KMS-11 (cell line): ENCODE results near the gene KRTAP1-5.

Source experiments
- H2AFZ ChIP-seq: fragments of 200-600 bp; sonication (generic); 2 replicates; pipeline ENCODE4 v1.6.1; 2016; ENCODE audit warnings: antibody characterized with exemption, mixed run types, low read depth
- H3K27ac ChIP-seq: fragments of 200-600 bp; sonication (generic); 2 replicates; pipeline ENCODE4 v1.6.1; 2016; ENCODE audit warnings: mild to moderate bottlenecking, mixed run types
- H3K27me3 ChIP-seq: fragments of 200-600 bp; sonication (generic); 2 replicates; pipeline ENCODE4 v1.6.1; 2017; ENCODE audit warnings: mild to moderate bottlenecking, low read depth, mixed run types, moderate library complexity; ENCODE audit not compliant: insufficient read depth
- H3K36me3 ChIP-seq: fragments of 200-600 bp; sonication (generic); 2 replicates; pipeline ENCODE4 v1.6.1; 2017; ENCODE audit warnings: mild to moderate bottlenecking, mixed run types; ENCODE audit not compliant: insufficient read depth
- H3K4me1 ChIP-seq: fragments of 200-600 bp; sonication (generic); 2 replicates; pipeline ENCODE4 v1.6.1; 2016; ENCODE audit warnings: mild to moderate bottlenecking, low read depth, mixed run types; ENCODE audit not compliant: poor library complexity, severe bottlenecking
- H3K4me2 ChIP-seq: fragments of 200-600 bp; sonication (generic); 2 replicates; pipeline ENCODE4 v1.7.0; 2016; ENCODE audit warnings: mild to moderate bottlenecking, mixed run types
- H3K4me3 ChIP-seq: fragments of 200-600 bp; sonication (generic); IDR thresholded peaks from 2 replicates; pipeline ENCODE4 v1.6.1; 2017; ENCODE audit warnings: low read depth, low read length, mixed read lengths; ENCODE audit not compliant: insufficient read depth
- H3K79me2 ChIP-seq: fragments of 200-600 bp; sonication (generic); 2 replicates; pipeline ENCODE4 v1.6.1; 2016; ENCODE audit warnings: low read depth, mixed run types; ENCODE audit not compliant: insufficient read depth
- H3K9ac ChIP-seq: fragments of 200-600 bp; sonication (generic); 2 replicates; pipeline ENCODE4 v1.6.1; 2016; ENCODE audit warnings: mild to moderate bottlenecking, mixed run types
- H4K20me1 ChIP-seq: fragments of 200-600 bp; sonication (generic); 2 replicates; pipeline ENCODE4 v1.6.1; 2016; ENCODE audit warnings: mild to moderate bottlenecking, mixed run types; ENCODE audit not compliant: insufficient read depth
- TF ChIP-seq, protein P1 (sequence below): fragments of 200-600 bp; sonication (generic); conservative IDR thresholded peaks from 2 replicates; pipeline ENCODE4 v1.6.1; 2017; ENCODE audit warnings: low read depth, mild to moderate bottlenecking, antibody characterized with exemption, low read length, moderate library complexity, mixed read lengths

Gene KRTAP1-5

DNA sequence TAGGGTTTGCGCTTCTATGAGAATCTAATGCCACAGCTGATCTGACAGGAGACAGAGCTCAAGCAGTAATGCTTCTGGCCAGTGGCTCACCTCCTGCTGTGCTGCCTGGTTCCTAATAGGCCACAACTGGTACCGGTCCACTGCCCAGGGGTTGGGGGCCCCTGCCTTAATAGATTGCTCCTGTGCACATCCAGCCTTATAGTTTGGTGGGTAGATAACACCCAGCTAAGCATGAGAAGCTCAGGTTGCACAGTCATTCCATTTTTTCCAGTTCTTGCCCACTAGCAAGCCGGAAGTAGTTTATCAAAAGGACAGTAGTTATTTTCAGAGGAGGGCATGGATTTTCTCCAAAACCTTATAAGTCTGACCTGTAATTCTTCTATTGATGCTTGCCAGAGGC lies 7.6 kb downstream of the KRTAP1-5 start:
- Histone ChIP-seq H2AFZ (no peak overlapping the region), H3K4me1 (no peaks in the 10 kb centered on the region), H4K20me1 (no peaks in the 10 kb centered on the region), H3K36me3 (no peaks in the 10 kb centered on the region), H3K79me2 (no peaks in the 10 kb centered on the region), H3K27ac (no peak overlapping the region), H3K4me2 (no peak overlapping the region), H3K9ac (no peak overlapping the region), H3K27me3 (no peaks in the 10 kb centered on the region), H3K4me3 (no peak overlapping the region)
- TF ChIP-seq, protein P1, sequence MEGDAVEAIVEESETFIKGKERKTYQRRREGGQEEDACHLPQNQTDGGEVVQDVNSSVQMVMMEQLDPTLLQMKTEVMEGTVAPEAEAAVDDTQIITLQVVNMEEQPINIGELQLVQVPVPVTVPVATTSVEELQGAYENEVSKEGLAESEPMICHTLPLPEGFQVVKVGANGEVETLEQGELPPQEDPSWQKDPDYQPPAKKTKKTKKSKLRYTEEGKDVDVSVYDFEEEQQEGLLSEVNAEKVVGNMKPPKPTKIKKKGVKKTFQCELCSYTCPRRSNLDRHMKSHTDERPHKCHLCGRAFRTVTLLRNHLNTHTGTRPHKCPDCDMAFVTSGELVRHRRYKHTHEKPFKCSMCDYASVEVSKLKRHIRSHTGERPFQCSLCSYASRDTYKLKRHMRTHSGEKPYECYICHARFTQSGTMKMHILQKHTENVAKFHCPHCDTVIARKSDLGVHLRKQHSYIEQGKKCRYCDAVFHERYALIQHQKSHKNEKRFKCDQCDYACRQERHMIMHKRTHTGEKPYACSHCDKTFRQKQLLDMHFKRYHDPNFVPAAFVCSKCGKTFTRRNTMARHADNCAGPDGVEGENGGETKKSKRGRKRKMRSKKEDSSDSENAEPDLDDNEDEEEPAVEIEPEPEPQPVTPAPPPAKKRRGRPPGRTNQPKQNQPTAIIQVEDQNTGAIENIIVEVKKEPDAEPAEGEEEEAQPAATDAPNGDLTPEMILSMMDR = no peak

DNA sequence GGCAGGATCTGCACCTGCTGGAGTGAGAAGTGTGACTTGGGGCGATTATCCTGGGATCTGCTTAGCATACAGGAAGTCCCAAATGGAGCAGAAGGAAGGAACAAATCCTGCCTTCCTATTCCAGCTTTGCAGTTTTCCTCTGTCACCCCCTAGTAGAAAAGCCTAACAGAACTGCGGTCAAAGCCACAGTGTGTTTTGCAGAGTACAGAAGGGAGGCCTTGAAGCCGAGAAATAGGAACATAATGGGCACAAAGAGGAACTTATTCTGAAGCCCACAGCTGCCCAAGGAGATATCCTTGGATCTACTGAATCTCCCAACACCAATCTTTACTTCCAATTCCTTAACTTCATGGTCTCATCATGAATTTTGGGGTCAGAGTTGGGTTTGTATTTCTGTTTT lies 8.5 kb downstream of the KRTAP1-5 start:
- H2AFZ ChIP-seq = no peak overlapping the region
- no peaks in the 10 kb centered on the region for H3K27me3 ChIP-seq
- H3K36me3 ChIP-seq = no peaks in the 10 kb centered on the region
- H3K27ac ChIP-seq = no peak overlapping the region
- H3K4me2 ChIP-seq = no peak overlapping the region
- no peak overlapping the region for H3K4me3 ChIP-seq
- H3K79me2 ChIP-seq = no peaks in the 10 kb centered on the region
- H4K20me1 ChIP-seq = no peaks in the 10 kb centered on the region
- H3K9ac ChIP-seq = no peak overlapping the region
- TF ChIP-seq, protein P1 = no peak
- no peaks in the 10 kb centered on the region for H3K4me1 ChIP-seq

DNA sequence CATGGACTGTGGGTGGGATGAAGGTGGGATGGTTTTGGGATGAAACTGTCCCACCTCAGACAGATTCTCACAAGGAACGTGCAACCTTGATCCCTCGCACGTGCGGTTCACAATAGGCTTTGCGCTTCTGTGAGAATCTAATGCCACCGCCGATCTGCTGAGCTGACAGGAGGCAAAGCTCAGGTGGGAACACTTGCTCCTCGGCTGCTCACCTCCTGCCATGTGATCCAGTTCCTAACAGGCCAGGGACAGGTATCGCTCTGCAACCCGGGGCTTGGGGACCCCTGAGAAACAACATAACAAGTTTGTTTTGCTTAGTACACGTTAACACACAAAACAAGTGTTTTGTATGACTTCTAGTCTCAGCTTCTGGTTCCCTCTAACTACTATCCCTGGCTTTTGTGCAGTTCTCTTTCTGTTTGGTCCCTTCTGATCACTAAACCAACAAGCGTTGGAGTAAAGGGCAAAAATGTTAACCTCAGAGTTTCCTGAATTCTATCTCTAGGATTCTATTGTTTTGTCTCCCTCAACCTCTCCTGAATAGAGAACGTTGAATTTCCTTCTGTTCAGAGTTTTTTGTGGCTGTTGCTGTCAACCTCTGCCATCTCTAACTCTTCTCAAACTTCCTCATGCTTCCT lies 10.3 kb downstream of the KRTAP1-5 start:
- TF ChIP-seq, protein P1 = no peak
- Histone ChIP-seq H3K27ac (no peak overlapping the region), H3K9ac (no peak overlapping the region), H3K4me1 (no peaks in the 10 kb centered on the region), H2AFZ (no peak overlapping the region), H3K36me3 (no peaks in the 10 kb centered on the region), H3K79me2 (no peaks in the 10 kb centered on the region), H3K27me3 (no peaks in the 10 kb centered on the region), H3K4me2 (no peak overlapping the region), H3K4me3 (no peak overlapping the region), H4K20me1 (no peaks in the 10 kb centered on the region)

DNA sequence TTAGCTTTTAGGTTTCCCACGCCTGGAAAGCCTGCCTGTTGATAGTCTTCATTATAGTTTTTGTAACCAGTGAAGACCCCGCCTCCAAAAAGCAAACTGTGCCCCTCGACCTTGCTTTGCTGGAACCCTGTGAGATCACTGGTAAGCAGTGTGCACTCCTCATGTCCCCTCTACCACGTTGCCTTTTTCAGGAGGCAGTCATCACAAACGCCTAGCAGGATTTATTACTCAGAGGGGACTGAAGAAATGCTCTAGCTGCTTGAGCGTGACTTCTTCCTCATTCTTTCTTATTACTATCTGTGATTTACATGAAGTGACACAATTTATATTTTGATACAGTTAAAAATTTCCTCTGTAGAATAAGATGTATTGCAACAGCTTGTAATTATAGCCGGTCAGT lies 11.6 kb downstream of the KRTAP1-5 start:
- no peaks in the 10 kb centered on the region for H3K79me2 ChIP-seq
- H3K36me3 ChIP-seq = no peaks in the 10 kb centered on the region
- H3K9ac ChIP-seq = no peak overlapping the region
- TF ChIP-seq, protein P1 = no peak
- no peak overlapping the region for H3K4me2 ChIP-seq
- no peaks in the 10 kb centered on the region for H3K27me3 ChIP-seq
- H2AFZ ChIP-seq = no peak overlapping the region
- H3K4me1 ChIP-seq = no peaks in the 10 kb centered on the region
- H3K4me3 ChIP-seq = no peak overlapping the region
- H4K20me1 ChIP-seq = no peaks in the 10 kb centered on the region
- no peak overlapping the region for H3K27ac ChIP-seq
